Right renal pelvis (tissue), 4 donors: ENCODE data around the gene METTL22. TPM values are rescaled to one million over a fixed set of nuclear protein-coding genes. Genes with fewer than 3 reads are reported as not detected.
A peak's percentile ranks its signal among the peaks of the same experiment; 100 is the strongest.

Source experiments
- DNase-seq, 4 donors: peaks; one replicate each; pipeline ENCODE4 v3.0.0-alpha.2; 2013; ENCODE audit warnings: low read depth in 4 of 4, low spot score in 3 of 4, missing footprints in 1 of 4
- polyA plus RNA-seq, 4 donors: library from polyadenylated mRNA; unstranded; fragments of 120-200 nt; gene quantifications; one replicate each; pipeline ENCODE4 v1.2.1, GENCODE V29; 2013; ENCODE audit not compliant: insufficient read length in 4 of 4

METTL22 gene
- polyA plus RNA-seq, 4 donors = 17.6 to 19.2 (median 18.8) TPM

DNA sequence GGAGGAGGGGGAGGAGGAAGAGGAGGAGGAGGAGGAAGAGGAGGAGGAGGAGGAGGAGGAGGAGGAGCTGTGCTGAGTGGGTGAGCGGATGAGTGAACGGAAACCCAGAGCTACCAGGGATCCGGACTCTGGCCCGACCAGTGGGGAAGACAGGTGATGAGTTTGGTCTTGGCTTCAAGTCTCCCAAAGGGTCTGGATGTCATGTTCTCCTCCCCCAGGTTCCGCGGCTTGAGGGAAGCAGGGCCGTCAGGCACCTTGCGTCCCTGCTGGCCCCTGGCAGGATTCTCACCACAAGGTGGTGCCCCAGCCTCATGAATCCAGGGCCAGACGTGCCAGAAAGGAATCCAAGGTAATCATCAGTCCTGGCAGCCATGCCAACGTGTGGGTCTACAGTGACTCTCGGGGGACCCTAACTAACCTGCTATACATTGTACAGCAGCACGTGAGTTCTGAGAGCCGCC is 39.4 kb downstream of the METTL22 start:
- DNase-seq = peak; percentile 29 to 67 (median 46)

DNA sequence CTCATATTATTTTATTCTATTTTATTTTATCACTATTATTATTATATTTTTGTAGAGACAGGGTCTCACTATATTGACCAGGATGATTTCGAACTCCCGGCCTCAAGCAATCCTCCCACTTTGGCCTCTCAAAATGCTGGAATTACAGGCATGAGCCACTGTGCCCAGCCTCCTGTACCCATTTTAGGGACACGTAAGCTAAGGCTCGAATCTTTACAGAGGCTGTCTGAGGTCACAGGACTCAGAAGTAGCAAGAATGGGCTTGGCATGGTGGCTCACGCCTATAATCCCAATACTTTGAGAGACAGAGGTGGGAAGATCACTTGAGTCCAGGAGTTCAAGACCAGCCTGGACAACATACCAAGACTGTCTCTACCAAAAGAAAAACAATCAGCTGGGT is 40.2 kb downstream of the METTL22 start:
- no peak for DNase-seq

DNA sequence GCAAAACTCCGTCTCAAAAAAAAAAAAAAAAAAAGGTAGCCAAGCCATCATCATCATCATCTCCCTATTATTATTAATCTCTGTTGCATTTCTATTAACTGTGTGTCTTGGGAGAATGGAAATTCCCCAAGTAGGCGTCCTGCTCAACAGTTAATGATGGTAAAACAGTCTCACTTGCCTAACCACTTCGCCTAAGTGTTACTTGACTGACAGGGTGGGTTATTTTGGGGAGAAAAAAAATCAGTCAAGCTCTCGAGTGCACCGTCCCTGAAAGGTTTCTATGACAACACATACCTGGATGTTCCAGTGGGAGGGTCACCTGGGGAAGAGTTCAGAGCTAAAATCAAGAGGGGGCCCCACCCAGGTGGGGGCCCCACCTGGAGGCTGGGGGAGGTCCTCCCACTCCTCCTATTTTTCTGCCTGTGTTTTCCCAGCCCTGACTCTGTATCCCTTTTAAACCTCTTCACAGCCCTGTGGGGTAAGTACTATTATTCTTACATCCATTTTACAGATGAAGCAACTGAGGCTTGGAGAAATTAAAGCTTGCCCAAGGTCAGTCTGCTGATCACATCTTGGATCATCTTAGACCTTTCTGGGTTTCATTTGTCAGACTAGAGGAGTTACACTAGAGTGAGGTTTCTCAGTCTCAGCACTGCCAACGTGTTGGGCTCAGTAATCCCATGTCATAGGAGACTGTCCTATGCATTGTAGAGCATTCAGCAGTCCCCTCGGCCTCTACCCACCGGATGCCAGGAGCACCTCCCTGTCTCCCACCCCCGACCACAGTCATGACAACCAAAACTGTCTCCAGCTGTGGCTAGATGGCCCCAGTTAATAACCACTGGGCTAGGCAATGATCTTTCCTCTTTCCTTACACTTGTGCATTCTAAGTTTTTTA is 41.9 kb downstream of the METTL22 start:
- DNase-seq = no peak

DNA sequence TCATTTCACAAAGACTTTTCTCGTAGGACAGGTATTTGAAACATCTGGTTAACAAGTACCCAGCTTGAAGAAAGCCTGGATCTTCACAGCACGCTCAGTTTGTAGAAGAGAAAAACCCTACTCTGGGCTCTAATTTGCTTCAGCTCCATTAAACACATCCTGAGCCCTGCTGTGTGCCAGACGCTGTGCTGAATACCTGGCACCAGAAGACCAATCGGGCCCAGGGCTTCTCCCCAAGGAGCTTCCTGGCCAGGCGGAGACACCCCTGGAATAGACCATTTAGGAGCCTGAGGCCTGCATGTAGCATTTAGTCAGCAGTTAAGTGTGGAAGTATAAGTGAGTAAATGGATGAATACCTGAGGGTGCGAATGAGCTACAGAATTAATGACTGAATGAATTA is 44.0 kb downstream of the METTL22 start:
- DNase-seq = no peak

DNA sequence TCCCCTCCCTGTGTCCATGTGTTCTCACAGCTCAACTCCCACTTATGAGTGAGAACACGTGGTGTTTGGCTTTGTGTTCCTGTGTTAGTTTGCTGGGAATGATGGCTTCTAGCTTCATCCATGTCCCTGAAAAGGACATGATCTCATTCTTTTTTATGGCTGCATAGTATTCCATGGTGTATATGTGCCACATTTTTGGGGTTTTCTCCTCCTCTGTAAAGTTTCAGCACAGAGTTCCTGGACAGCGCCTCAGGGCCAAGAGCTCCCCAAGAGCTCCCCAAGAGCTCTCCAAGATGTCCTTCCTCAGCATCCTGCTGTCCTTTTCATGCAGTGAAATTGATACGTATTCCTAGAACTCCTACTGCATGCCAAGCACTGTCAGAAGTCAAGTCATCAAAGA is 46.0 kb downstream of the METTL22 start:
- DNase-seq = no peak

DNA sequence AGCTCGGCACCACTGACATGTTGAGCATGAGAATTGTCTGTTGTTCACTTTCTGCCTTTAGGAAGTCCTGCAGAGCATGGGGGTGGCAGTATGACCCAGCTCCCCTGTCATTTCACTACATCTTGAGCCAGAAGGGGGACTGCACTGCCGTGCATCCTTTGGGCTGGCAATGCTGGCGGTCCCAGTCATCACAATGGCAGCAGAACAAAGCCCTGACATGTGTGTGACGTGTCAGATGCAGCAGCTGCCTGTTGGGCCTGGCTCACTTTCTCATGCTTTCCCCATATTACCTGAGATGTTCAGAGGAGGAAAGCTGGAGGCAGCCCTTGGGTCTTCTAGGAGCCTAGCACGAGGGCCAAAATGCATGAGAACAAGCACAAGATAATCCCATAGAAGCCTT is 46.6 kb downstream of the METTL22 start:
- DNase-seq = no peak

DNA sequence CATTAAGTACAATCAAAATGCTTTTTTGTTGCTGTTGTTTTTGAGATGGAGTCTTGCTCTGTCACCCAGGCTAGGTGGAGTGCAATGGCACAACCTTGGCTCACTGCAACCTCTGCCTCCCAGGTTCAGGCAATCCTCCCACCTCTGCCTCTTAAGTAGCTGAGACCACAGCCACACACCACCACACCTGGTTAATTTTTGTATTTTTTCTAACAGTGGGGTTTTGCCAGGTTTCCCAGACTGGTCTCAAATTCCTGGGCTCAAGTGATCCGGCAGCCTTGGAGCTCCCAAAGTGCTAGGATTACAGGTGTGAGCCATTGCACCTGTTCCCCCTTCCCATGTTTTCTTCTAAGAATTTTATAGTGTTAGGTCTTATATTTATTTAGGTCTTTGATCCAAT is 48.0 kb downstream of the METTL22 start:
- DNase-seq = no peak

DNA sequence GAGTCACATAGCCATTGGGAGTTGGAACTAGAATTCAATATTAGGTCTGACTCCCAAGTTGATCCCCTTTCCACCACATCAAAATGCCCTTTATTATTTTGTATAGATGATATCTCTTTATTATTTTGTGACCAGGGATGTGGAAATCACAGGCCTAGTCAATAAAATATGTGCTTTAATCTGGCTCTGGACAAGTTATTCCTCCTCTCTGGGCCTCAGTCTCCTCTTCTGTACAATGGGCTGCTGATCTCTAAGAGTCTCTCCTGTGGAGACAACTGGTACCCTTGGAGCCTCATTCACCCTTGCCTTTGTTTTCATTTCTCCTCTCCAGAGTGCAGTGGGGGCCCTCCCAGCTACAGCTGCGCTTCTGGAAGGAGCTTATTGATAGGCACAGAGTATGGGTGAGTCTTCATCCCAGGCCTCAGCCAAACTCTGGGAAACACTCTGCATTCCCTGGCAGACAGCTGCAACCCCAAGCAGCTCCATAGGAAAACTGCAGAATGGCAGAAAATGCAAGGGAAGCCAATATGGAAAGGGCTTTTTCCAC is 48.6 kb downstream of the METTL22 start:
- DNase-seq = no peak

DNA sequence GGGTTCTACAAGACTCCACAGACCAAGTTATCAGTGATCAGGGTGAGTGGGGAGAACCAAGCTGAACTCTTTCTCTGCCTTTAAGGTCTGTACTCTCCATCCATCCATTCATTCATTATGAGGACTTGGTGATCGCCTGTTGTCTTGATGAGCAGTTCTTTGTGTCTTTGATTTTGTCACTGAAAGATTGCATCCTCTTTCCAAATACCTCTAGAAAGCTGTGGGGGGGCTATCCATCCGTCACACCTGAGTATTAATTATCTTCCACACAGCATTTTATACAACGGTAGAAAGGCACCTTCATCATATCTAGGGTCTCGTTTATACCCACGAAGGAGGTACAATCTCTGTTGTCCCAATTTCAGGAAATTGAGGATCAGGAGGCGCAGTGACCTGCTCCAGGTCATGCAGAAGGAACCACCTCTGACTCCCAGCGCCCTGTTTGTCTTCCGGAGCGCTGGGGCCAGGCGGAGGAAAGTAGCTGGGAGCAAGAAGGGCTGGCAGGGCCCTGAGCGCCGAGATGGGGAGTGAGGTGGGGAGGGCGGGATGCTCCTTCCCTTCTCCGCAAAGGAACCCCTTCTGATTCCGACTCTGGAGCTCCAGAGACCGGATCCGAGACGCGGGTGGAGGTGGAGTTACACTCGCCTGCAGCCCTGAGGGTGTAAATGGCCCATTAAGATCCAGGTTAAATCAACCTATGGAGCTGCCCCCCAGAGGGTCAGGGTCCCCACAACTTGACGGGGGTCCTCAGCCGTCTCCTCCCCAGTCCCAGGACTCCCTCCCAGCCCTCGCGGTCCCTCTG is 52.3 kb downstream of the METTL22 start:
- no peak for DNase-seq

DNA sequence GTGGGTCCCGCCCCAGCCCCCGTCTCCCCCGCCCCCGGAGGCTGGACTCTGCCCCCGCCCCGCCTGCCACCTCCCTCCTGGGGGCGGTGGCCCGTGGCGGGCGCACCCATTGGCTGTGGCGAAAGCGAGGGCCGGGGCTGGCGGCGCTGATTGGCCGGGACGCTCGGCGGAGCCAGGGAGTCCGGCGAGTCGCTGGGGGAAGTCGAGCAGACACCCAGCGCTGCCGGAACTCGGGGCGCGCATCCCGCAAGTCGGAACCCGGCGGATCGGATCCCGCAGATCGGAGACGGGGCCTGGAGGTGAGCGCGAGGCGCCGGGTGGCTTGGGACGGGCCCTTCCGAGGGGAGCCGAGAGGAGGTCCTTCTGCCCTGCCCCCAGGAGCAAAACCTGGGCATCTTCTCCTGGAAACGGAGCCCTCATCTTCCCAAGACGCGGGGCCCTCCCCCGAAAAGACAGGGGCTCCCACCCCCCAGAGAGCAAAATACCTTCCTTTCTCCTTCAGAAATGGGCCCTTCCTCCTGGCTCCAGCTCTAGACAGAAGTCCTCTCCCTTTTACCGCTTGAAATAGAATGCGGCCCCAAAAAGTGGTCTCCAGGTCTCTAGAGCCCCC is 53.0 kb downstream of the METTL22 start, which contains the start of gene ABAT:
ABAT (plus strand) TSS at position 205 of the 610 bp plus-strand sequence. CDS start 61,123 bp downstream, outside the sequence.
- peak; percentile 67 to 79 (median 72) for DNase-seq

DNA sequence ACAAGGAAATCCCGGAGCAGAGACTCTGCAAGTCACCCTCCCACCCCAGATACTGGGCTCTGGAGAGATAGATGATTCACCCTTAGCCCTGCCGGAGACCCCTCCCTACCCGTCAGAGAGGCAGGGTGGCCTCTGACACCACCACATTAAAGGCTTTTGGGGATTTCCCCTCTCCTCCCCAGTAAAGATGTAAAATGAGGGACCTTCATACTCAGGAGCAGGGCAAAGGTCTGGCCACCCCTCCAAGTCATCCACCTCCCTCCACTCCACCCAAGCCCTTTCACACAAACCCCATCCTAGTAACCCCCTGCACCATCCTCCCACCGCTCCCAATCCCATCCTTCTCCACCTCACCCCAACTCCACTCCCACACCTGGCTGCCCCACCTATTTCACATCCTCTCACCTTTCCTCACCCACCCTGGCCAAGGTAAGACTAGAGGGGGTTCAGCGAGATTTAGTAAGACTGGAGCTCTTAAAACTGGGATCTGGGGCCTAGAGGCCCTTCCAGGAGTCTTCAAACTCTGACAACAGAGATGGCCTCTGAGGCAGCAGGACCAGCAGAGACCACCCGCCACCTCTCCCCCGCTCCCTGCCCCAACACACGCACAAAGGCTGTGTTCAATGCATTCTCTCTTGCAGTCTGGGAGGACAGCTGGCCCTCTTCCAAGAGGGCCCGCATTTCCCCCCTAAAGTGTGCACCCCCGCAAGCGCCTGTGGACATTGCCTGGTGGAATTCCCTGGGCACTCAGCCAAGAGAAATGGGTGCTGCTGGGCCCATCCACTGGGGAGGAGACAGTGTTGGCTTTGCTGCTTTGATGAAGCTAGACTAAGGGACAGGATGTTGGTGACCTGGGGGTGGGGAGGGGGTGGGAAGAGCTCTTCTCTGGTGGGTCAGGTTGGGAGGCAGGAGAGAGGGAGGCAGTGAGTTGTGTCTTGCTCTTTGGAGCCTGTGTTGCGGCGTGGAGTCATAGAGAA is 54.0 kb downstream of the METTL22 start:
- DNase-seq = no peak

DNA sequence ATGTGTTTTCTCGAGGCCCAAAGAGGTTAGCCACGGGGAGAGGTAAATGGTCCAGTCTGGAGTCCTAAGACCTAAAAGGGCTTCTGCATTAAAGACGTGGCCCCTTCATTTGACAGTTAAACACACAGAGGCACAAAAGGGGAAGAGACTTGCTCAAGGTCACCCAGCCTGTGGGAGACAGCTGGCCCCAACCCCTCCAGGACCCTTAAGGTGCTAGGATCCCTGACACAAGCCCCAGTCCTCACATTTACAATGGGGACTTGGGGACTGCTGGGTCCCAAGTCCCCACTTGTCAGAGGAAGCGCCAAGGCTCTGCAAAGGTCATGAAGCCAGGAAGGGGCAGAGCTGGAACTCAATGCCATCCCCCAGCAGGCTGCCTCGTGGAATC is 54.7 kb downstream of the METTL22 start:
- no peak for DNase-seq

DNA sequence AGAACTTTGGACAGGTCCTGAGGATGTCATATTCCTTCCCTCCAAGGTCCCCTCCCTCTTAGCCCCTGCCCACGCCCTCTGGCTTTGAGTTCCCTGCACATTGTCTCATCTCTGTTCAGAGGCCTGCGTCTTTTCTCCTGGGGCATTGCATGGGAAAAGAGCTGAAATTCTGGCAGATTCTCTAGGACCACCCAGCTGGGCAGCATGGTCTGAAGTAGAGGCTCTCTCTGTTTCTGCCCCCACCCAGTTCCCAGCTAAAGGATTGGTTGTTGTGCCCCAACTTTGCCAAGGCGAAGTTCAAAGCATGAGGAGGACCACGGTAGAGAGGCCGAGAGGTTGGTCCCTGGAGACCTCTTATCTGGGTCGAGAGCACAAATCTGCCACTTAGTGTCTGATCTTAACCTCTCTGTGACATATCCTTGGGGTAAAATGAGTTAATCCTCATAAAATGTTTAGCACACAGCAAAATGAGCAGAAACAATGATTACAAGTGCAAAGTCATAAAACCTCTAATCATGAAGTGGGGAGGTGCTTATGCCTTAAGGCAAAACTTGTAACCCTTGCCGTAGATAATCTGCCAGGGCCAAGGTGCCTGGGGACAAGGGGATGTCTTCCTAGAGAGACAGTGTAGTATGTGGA is 55.4 kb downstream of the METTL22 start:
- no peak for DNase-seq

DNA sequence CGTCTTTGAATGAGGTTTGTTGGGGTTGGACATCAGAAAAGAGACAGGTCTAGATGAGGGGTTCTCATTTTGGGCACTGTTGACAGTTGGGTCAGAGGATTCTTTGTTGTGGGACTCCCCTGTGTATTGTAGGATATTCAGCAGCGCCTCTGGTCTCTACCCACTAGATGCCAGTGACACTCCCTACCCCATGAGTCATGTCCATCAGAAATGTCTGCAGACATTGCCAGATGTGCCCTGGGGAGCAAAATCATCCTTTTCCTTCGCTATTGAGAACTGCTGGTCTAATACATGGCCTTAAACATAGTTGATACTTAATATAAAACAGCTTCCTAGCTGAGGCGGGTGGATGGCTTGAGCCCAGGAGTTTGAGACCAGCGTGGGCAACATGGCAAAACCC is 56.0 kb downstream of the METTL22 start:
- DNase-seq = no peak

DNA sequence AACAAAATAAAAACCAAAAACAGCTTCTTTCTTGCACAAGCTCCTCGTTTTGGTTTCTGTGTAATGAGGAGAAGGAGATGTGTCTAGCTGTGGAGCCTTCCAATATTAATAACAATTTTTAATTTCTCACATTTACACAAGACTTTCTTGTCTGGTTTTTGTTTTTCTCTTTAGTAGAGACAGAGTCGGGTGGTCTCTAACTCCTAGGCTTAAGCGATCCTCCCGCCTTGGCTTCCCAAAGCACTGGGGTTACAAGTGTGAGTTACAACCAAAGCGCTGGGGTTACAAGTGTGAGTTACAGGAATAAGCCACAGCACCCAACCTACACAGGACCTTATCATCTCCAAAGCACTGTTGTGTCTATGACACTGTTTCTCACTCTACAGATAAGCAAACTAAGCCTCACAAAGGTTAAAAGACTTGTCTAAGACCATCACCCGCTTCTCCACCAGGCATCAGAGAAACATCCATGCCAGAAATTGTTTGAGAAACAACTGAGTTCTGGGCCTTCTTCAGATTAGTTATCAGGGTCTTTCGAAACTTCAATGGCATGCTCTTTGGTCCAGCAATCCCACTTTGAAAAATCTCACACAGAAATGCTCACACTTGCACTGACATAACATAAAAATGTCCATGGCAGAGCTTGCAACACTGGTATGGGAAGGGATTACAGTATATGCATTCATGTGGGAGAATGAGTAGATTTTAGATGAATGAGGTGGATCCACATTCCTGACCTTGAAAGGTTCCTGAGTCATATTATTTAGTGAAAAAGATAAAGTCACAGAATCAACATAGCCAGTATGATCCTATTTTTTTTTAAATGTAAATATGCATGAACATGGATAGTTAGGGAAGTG is 56.8 kb downstream of the METTL22 start:
- no peak for DNase-seq

DNA sequence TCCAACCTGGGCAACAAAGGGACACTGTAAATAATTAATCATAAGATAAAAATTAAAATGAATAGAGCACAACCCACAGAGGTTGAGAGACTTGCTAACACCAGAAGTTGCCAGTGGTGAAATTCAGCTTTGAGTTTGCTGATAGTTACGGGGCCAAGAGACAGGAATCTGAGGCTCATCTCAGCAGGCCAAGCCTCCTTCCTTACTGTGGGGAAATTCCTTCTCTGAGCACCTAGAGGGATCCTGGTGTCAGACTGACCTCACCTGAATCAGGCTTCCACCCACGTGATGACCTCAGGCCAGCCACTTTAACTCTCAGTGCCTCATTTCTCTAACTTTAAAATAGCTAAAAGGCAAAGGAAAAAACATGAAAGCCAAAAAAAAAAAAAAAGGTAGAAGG is 57.7 kb downstream of the METTL22 start:
- DNase-seq = no peak

DNA sequence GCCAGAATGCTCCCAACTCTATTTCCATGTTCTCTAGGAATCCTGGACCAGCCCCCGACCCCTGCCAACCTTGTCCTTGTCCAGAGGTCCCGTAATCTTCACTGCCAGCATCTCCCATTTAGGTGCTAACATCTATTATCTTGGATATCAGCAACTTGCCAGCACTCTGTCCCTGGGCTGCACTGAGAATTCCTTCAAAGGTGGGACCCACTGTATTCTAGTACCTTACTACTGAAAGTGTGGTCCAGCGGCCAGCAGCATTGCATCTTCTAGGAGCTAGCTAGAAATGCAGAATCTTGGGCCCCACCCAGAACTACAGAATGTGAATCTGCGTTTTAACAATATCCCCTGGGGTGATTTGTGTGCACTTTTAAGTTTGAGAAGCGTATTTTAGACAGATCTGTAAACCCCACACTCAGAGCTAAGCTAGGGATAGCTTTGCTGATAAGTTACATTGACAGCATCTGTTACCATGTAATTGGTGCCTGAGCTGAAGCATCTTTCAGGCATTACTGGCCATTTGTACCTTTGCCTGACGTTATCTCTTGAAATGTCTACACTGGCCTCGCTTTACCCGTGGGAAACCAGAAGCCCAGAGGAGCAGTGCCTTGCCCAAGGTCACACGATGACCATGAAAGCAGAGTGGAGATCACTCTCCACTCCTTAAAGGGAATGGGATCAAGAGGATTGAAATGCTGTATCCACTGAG is 61.2 kb downstream of the METTL22 start:
- DNase-seq = no peak

DNA sequence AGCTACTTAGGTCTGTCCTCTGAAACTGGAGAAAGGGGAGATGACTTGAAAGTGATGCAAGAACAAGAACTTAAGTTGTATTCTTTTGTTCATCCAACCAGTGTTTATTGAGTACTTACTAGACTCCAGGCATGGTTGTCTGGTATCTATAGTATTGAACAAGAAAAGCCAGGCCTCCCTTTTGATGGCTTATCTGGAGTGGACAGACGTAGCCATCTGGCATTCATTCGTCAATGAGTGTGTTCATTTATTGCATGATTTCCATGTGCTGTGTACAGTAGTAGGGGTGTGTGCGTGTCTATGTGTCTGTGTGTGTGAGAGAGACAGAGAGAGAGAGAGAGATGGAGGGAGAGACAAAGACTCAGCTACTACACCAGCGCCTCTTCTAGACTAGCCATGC is 62.1 kb downstream of the METTL22 start:
- no peak for DNase-seq
